Activated CD4-positive, alpha-beta T cell treated with anti-CD3 and anti-CD28 coated beads, Interleukin-10, Interleukin-2, amounts not matched to agents 100 ng/mL and 50 ng/mL, durations not matched to agents 16 hours and 8 hours (primary cell): ENCODE results near the gene H1-8.

Experiments
- DNase-seq: peaks from one replicate; pipeline ENCODE4 v3.0.0-alpha.2; 2020

Gene H1-8

GRCh38 chr3:129575233-129575996, 32.4 kb downstream of the H1-8 start:
- DNase-seq: no peak

- DNase-seq: no peak
Observed at GRCh38 chr3:129575997-129576384, 33.0 kb downstream of the H1-8 start.

GRCh38 chr3:129576514-129577352, 33.8 kb downstream of the H1-8 start:
- DNase-seq: peak; percentile 61

GRCh38 chr3:129577366-129577765, 34.4 kb downstream of the H1-8 start:
- no peak for DNase-seq

- no peak for DNase-seq
Observed at GRCh38 chr3:129577925-129578786, 35.2 kb downstream of the H1-8 start.

- DNase-seq: no peak
Observed at GRCh38 chr3:129579991-129580390, 37.0 kb downstream of the H1-8 start.

- DNase-seq: no peak
Observed at GRCh38 chr3:129581623-129582022, 38.6 kb downstream of the H1-8 start.

- no peak for DNase-seq
Observed at GRCh38 chr3:129582799-129583198, 39.8 kb downstream of the H1-8 start.

GRCh38 chr3:129583289-129583688, 40.3 kb downstream of the H1-8 start:
- no peak for DNase-seq

GRCh38 chr3:129584631-129585030, 41.7 kb downstream of the H1-8 start:
- no peak for DNase-seq

- DNase-seq: no peak
Observed at GRCh38 chr3:129585949-129586657, 43.1 kb downstream of the H1-8 start.

GRCh38 chr3:129586746-129587430, 43.9 kb downstream of the H1-8 start:
- DNase-seq: no peak

GRCh38 chr3:129587566-129588210, 44.7 kb downstream of the H1-8 start:
- DNase-seq: no peak

- DNase-seq: no peak
Observed at GRCh38 chr3:129590215-129590614, 47.2 kb downstream of the H1-8 start.

- DNase-seq: no peak
Observed at GRCh38 chr3:129591932-129592331, 49.0 kb downstream of the H1-8 start.

- no peak for DNase-seq
Observed at GRCh38 chr3:129592381-129593131, 49.6 kb downstream of the H1-8 start.

GRCh38 chr3:129593230-129593594, 50.2 kb downstream of the H1-8 start:
- DNase-seq: no peak

- peak; percentile 83 for DNase-seq
Observed at GRCh38 chr3:129593595-129594339, 50.8 kb downstream of the H1-8 start.

GRCh38 chr3:129594409-129594808, 51.4 kb downstream of the H1-8 start:
- DNase-seq: no peak

GRCh38 chr3:129594907-129595390, 52.0 kb downstream of the H1-8 start:
- DNase-seq: no peak
